NCI-H146 treated with DMSO at 0.1 percent for 48 hours (cell line): Measurements from ENCODE around the gene POTEI.
"Not testable (repeated sequence)": the region's sequence is repeated elsewhere in the genome, so short reads cannot be mapped to it uniquely, and the experiment has no call there.

Source experiments
- DNase-seq: peaks from one replicate; lab custom pipeline; 2025; ENCODE audit not compliant: unreplicated experiment; lab: John Stamatoyannopoulos, UW

The POTEI gene

GRCh38 chr2:130509228-130509627 is at the start of gene POTEI:
TSS of gene POTEI (minus strand) at chr2:130509328. CDS start at chr2:130509235, 93 bp downstream.
- not testable (repeated sequence) for DNase-seq

- DNase-seq = not testable (repeated sequence)
Observed at GRCh38 chr2:130556441-130556840, 47.3 kb upstream of the POTEI start.

- not testable (repeated sequence) for DNase-seq
Observed at GRCh38 chr2:130554178-130554577, 45.0 kb upstream of the POTEI start.

GRCh38 chr2:130549475-130549874 is 40.3 kb upstream of the POTEI start:
- not testable (repeated sequence) for DNase-seq

GRCh38 chr2:130548418-130548817 is 39.3 kb upstream of the POTEI start:
- DNase-seq = not testable (repeated sequence)

DNA sequence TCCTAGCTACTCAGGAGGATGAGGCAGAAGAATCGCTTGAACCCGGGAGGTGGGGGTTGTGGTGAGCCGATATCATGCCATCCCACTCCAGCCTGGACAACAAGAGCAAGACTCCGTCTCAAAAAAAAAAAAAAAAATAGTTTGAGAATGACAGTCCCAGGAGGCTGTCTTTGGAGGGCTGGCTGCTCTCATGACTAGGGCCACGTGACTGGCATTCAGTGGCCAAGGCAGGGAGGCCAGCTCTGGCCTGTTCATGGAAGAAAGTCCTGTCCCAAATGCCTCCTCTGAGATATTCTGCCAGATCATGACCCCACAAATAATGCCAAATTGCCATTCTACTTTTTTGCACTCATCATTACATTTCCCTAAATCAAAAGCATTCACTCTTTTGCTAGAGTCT is 35.9 kb upstream of the POTEI start:
- not testable (repeated sequence) for DNase-seq

DNA sequence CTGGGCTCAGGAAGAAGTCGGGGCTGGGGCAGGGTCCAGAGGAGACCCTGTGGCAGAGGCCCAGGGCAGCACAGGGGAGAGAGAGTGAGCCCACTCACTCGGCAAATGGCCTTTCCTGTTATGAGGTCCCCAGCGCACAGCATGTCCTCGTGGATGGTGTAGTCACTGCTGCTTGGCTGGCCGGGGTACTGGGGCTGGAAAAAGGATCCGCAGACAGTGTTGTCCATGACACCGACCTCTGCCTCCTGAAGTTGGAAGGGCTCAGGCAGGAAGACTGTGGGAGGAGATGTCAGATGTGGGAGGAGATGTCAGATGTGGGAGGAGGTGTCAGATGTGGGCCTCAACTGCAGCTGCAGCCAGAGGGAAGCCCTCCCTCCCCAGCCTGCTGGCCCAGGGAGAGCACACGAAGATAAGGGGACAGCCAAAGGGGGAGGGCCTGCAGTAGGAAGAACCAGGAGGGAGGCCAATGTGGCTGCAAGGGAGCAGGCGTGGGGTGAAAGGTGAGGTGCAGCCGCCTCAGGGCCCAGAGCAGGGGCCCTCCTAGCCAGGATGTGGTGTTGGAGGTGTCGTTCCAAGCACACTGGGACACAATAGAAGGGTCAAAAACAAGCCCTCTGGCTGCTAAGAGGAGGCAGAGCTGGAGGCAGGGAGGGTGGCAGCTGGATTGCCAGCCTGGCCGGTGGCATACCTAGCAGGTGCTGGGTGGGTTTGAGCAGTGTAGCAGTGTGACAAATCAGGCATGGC is 34.8 kb upstream of the POTEI start:
- DNase-seq = not testable (repeated sequence)

DNA sequence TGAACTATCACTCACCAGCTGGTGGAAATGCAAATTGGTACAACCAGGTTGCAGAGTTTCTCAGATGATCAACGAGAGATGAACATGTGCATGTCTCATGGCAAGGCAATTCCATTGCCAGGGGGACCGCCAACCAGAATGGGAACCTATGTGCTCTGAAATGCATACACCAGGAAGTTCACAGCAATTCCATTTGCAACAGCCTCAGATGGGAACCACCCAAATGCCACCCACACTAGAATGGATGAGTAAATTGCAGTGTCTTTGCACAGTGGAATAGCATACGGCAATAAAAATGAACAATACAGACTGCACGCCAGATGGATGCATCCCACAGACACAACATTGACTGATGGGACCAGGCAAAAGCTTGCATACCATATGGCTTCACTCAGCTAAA is 33.7 kb upstream of the POTEI start:
- not testable (repeated sequence) for DNase-seq

- DNase-seq = not testable (repeated sequence)
Observed at GRCh38 chr2:130538271-130538670, 29.1 kb upstream of the POTEI start.

GRCh38 chr2:130536654-130537053 is 27.5 kb upstream of the POTEI start:
- not testable (repeated sequence) for DNase-seq

DNA sequence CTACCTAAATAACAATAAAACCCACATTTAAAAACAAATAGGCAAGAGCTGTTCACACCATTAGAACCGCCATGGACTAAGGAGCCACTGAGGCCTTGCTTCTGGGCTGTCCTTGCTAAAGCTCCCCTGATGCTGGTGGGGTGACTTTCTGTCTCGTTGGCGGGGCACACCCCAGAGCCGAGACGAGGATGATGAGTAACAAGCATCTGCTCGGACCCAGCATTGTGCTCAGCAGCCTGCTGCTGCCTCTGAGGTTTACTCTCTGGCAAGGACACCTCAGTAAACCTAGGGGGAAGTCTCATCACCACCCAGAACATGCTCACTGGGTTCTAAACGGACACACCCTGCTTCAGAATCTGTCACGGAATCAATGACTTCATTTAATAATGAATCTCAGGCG is 22.5 kb upstream of the POTEI start:
- DNase-seq = not testable (repeated sequence)

- not testable (repeated sequence) for DNase-seq
Observed at GRCh38 chr2:130531225-130531624, 22.1 kb upstream of the POTEI start.

DNA sequence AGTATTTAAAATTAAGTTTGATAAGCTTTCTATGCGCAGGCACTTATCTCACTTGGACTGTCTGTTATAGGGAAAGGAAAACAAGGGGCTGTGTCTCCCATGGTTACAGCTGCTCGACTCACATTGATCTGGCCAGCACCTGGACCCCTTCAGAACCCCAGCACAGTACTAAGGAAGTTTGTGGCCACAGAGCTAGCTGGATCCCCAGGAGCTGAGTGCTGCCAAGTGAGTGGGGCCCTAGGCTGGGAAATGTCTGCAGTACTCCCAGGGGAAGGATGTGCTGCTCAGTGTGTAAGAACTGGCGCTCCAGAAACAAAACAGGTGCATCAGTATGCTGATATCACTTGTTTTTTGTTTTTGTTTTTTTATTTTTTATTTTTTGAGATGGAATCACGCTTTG is 21.1 kb upstream of the POTEI start:
- not testable (repeated sequence) for DNase-seq

- DNase-seq = not testable (repeated sequence)
Observed at GRCh38 chr2:130529545-130529944, 20.4 kb upstream of the POTEI start.

DNA sequence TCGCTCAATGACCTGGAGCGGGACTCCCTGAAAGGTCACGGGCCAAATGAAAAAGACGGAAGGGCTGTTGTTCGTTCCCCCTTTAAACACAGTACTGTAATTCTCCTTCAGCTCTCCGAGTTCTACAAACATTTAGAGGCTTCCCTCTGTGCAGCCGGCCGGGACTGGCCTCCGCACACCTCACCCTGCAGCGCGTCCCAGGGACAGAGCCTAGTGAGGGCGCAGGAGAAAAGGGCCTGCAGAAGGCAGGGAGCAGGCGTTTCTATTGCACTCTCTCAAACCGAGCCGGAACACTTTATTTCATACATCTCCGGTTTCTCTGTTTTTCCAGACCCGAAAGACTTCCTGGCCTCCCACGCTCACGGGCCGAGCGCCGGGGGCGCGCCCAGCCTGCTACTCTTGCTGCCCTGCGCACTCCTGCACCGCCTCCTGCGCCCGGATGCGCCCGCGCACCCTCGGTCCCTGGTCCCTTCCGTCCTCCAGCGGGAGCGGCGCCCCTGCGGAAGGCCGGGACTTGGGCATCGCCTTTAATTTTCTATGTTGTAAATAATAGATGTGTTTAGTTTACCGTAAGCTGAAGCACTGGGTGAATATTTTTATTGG is 18.3 kb upstream of the POTEI start:
- not testable (repeated sequence) for DNase-seq

GRCh38 chr2:130522390-130522789 is 13.3 kb upstream of the POTEI start:
- not testable (repeated sequence) for DNase-seq

GRCh38 chr2:130520992-130521391 is 11.9 kb upstream of the POTEI start, which contains the start of gene CFC1B:
TSS of gene CFC1B (plus strand) at chr2:130521222. CDS start at chr2:130521485, 263 bp downstream.
- not testable (repeated sequence) for DNase-seq

GRCh38 chr2:130518516-130519106 is 9.5 kb upstream of the POTEI start:
- not testable (repeated sequence) for DNase-seq

GRCh38 chr2:130511747-130512451 is 2.8 kb upstream of the POTEI start:
- DNase-seq = not testable (repeated sequence)

DNA sequence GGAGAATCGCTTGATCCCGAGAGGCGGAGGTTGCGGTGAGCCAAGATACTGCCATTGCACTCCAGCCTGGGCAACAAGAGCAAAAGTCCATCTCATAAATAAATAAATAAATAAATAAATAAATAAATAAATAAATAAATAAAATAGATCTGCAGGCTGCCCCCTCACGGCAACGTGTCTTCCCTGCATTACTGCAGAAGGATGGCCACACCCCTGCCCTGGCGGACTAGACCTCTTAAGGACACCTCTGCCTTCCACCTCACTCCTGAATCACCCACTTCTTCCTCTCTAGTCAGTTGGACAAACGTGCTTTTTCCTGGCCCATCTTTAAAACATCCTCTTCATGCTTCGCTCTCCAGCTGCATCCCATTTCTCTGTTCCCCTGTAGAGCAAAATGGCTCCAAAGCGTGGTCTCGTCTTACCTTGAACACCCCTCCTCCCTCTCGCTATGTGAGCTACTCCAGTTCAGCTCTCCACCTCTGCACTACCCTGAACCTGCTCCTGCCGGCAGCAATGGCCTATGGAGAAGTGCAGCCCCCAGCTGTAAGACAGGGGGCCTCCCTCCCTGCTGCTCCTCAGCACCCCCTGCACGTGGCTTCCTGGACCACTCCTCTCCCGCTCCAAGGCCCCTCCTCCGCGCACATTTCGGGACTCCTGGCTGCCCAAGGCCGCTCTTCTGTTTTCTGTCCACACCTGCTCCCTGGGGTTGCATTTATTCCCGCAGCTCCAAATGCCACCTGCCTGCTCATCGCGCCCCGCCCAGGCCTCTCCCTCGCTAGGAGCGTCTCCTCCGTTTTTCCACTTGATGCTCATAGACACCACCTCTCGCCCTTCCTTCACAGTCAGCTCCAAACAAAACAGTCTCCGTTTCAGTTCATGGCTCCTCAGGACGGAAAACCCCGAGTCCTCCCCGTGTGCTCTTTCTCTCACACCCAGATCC is 1.9 kb upstream of the POTEI start:
- not testable (repeated sequence) for DNase-seq
